GM13977 (cell line): ENCODE data around the gene FAM13A.
A peak's percentile ranks its signal among the peaks of the same experiment; 100 is the strongest.
"Not testable (repeated sequence)": the region's sequence is repeated elsewhere in the genome, so short reads cannot be mapped to it uniquely, and the experiment has no call there.

Experiments used
- DNase-seq: peaks from one replicate; pipeline ENCODE4 v3.0.0; 2012; ENCODE audit warnings: low spot score
- CTCF ChIP-seq: IDR thresholded peaks from 2 replicates; pipeline ENCODE4 v1.5.1; 2012; ENCODE audit warnings: mild to moderate bottlenecking, control low read depth; ENCODE audit not compliant: insufficient read depth; ENCODE audit errors: extremely low read depth, missing control alignments
- in situ Hi-C: fragments of 300-500 bp; cut with MboI; formaldehyde crosslinking; loops from one replicate; pipeline ENCODE4 v1.12.0; 2022; ENCODE audit warnings: low sequenced_read_pairs, low pct_unique_long_range_greater_than_20kb, mixed read lengths, inconsistent platforms; ENCODE audit not compliant: unreplicated experiment

FAM13A gene

GRCh38 chr4:88859191-88859812 is 197.7 kb downstream of the FAM13A start:
- in situ Hi-C loops = no loop called here
- DNase-seq = no peak
- no peak for TF ChIP-seq CTCF

- peak; percentile 44 for DNase-seq
- TF ChIP-seq CTCF = no peak
These were observed 198.2 kb downstream of the FAM13A start for GRCh38 chr4:88858752-88859151.

GRCh38 chr4:88857588-88857987 is 199.4 kb downstream of the FAM13A start:
- no peak for DNase-seq
- in situ Hi-C loops = no loop called here
- no peak for TF ChIP-seq CTCF

More at GRCh38 chr4:88858752-88859151, 198.2 kb downstream of the FAM13A start:
- in situ Hi-C loops = no loop called here

- TF ChIP-seq CTCF = no peak
- no peak for DNase-seq
- in situ Hi-C loops = no loop called here
These were observed 202.5 kb downstream of the FAM13A start for GRCh38 chr4:88854481-88854880.

GRCh38 chr4:88853583-88853982 is 203.4 kb downstream of the FAM13A start:
- DNase-seq = not testable (repeated sequence)

GRCh38 chr4:88846206-88846790 is 210.7 kb downstream of the FAM13A start:
- TF ChIP-seq CTCF = no peak
- in situ Hi-C loops = no loop called here
- no peak for DNase-seq

More at GRCh38 chr4:88853583-88853982, 203.4 kb downstream of the FAM13A start:
- in situ Hi-C loops = not testable (repeated sequence)

- no peak for TF ChIP-seq CTCF
- in situ Hi-C loops = no loop called here
- DNase-seq = no peak
These were observed 213.8 kb downstream of the FAM13A start for GRCh38 chr4:88843067-88843685.
